ENCODE results near the gene SNUPN.

The SNUPN gene

GRCh38 chr15:75625542-75626347, at the start of gene SNUPN:
Gene SNUPN (minus strand): TSS chr15:75625725. CDS start chr15:75621051, 4,674 bp downstream.
- DNase-seq, result peak; percentile 94

- DNase-seq, result no peak
These were observed 48.8 kb upstream of the SNUPN start for GRCh38 chr15:75674366-75674765.

- DNase-seq, result peak; percentile 5
These were observed 48.1 kb upstream of the SNUPN start for GRCh38 chr15:75673426-75674235.

GRCh38 chr15:75672646-75673425, 47.3 kb upstream of the SNUPN start:
- no peak for DNase-seq

- DNase-seq, result no peak
These were observed 46.4 kb upstream of the SNUPN start for GRCh38 chr15:75671730-75672602.

GRCh38 chr15:75669879-75670212, 44.3 kb upstream of the SNUPN start:
- no peak for DNase-seq

- no peak for DNase-seq
These were observed 43.8 kb upstream of the SNUPN start for GRCh38 chr15:75669191-75669878.

- peak; percentile 57 for DNase-seq
These were observed 41.4 kb upstream of the SNUPN start for GRCh38 chr15:75666823-75667501.

GRCh38 chr15:75663931-75664421, 38.5 kb upstream of the SNUPN start:
- peak; percentile 19 for DNase-seq

GRCh38 chr15:75662823-75663519, 37.4 kb upstream of the SNUPN start:
- DNase-seq, result no peak

GRCh38 chr15:75661756-75662140, 36.2 kb upstream of the SNUPN start:
- no peak for DNase-seq

GRCh38 chr15:75661100-75661755, 35.7 kb upstream of the SNUPN start:
- no peak for DNase-seq

- DNase-seq, result peak; percentile 51
These were observed 34.6 kb upstream of the SNUPN start for GRCh38 chr15:75659928-75660645.

GRCh38 chr15:75659141-75659771, 33.7 kb upstream of the SNUPN start:
- DNase-seq, result no peak

GRCh38 chr15:75656813-75657212, 31.3 kb upstream of the SNUPN start:
- DNase-seq, result no peak

GRCh38 chr15:75656331-75656730, 30.8 kb upstream of the SNUPN start:
- no peak for DNase-seq

- peak; percentile 87 for DNase-seq
These were observed 30.4 kb upstream of the SNUPN start for GRCh38 chr15:75655931-75656330.

GRCh38 chr15:75654201-75654907, 28.8 kb upstream of the SNUPN start:
- DNase-seq, result no peak

Data from NCI-H69 (cell line).